Right lobe of liver (tissue), 6 donors: ENCODE measurements around the gene MRAP2. TPM values are rescaled to one million over a fixed set of nuclear protein-coding genes. Genes with fewer than 3 reads are reported as not detected.

ENCODE experiments used
- ATAC-seq, 4 donors: fragments of 200-7000 bp; cut with Tn5 transposase; one replicate each; pipeline ENCODE4 v1.9.1; 2020; ENCODE audit warnings: mild to moderate bottlenecking in 4 of 4, moderate library complexity in 4 of 4
- DNase-seq, 3 donors: peaks; one replicate each; pipeline ENCODE4 v3.0.0-alpha.2; 2020
- H3K27ac ChIP-seq, 3 donors: fragments of 200-600 bp; one replicate each; pipeline ENCODE4 v1.8.0; 2022
- H3K27me3 ChIP-seq, 2 donors: fragments of 200-600 bp; one replicate each; pipeline ENCODE4 v1.8.0; 2022
- H3K36me3 ChIP-seq, 4 donors: fragments of 200-600 bp; sonication (generic) in 1 of 4; one replicate each; pipeline versions ENCODE4 v1.5.1 to v1.8.0; 2017 to 2022; ENCODE audit warnings: control low read depth in 1 of 4
- H3K4me1 ChIP-seq, 4 donors: fragments of 200-600 bp; sonication (generic) in 1 of 4; one replicate each; pipeline versions ENCODE4 v1.5.1 to v1.8.0; 2017 to 2022; ENCODE audit warnings: control low read depth in 1 of 4
- H3K4me3 ChIP-seq, 3 donors: fragments of 200-600 bp; one replicate each; pipeline ENCODE4 v1.8.0; 2022
- H3K9me3 ChIP-seq, 4 donors: fragments of 200-600 bp; sonication (generic) in 1 of 4; one replicate each; pipeline versions ENCODE4 v1.5.1 to v1.8.0; 2017 to 2022; ENCODE audit warnings: control low read depth in 1 of 4
- CTCF ChIP-seq, 4 donors: fragments of 200-600 bp in 3 of 4; fragments of 450-650 bp in 1 of 4; IDR thresholded peaks; one replicate each; pipeline versions ENCODE4 v1.5.1 to v1.8.0; 2016 to 2022; ENCODE audit warnings: antibody characterized with exemption in 4 of 4, mild to moderate bottlenecking in 2 of 4
- POLR2A ChIP-seq: fragments of 450-650 bp; IDR thresholded peaks from one replicate; pipeline ENCODE4 v1.6.1; 2017; ENCODE audit warnings: antibody characterized with exemption, mild to moderate bottlenecking
- WGBS: methylation state at CpG from one replicate; pipeline ENCODE4 v1.1.6; 2018; ENCODE audit warnings: low coverage, low lambda C conversion rate; ENCODE audit not compliant: insufficient coverage; ENCODE audit errors: missing lambda C conversion rate; 5-methylcytosine and 5-hydroxymethylcytosine counted together
- intact Hi-C, 2 donors: fragments of 100-400 bp; cut with DNase I; formaldehyde crosslinking; loops; one replicate each; pipeline versions ENCODE4 v1.11.2 to v1.14.1; 2022
- total RNA-seq, 6 experiments: library from RNA; depleted of rRNA in 2 of 6; stranded (reverse); fragments of >200 nt in 2 of 6; fragmentation: NEBNext Ultra II Directional in 3 of 6; extraction: Animal tissue kit (Norgen Biotek cat#: 25700) in 3 of 6; gene quantifications; one replicate each; pipeline versions ENCODE4 v1.1.0 to v1.2.4, GENCODE V29; 2016 to 2023
- donor health status: DM: no; HTN: yes; CAD: no.
- donor health status: DM: no; HTN: no; CAD: no.
- donor health status: DM: no; HTN: no; CAD: no.
- donor health status: DM: no; HTN: yes; CAD: no.
- donor health status: DM: no; HTN: yes; CAD: no.

The MRAP2 gene
- total RNA-seq, 6 experiments from 2014 or later, result 0.12 to 0.35 (median 0.12) TPM; not detected in 3

- intact Hi-C loops, result no loop called here
- no peaks in the 10 kb centered on the region for H3K36me3 ChIP-seq
- ATAC-seq (no peak), DNase-seq (no peak)
- no peaks in the 10 kb centered on the region for H3K4me1 ChIP-seq
- no peak overlapping the region for H3K27ac ChIP-seq
- no peak overlapping the region for H3K4me3 ChIP-seq
- TF ChIP-seq CTCF (IDR thresholded peaks at IDR 0.05), result no peak
- no peak for TF ChIP-seq POLR2A
- H3K27me3 ChIP-seq, result no peaks in the 10 kb centered on the region
- no peaks in the 10 kb centered on the region for H3K9me3 ChIP-seq
- WGBS, result 0% methylated on average over 1 of the region's 1 CpG
Observed at GRCh38 chr6:84046755-84047154, 13.2 kb downstream of the MRAP2 start.

GRCh38 chr6:84048588-84048987 is 15.0 kb downstream of the MRAP2 start:
- DNase-seq, result no peak
- no peak overlapping the region for H3K4me3 ChIP-seq
- no peak overlapping the region for H3K27ac ChIP-seq
- no peaks in the 10 kb centered on the region for H3K4me1 ChIP-seq
- no peaks in the 10 kb centered on the region for H3K9me3 ChIP-seq
- H3K27me3 ChIP-seq, result no peaks in the 10 kb centered on the region
- ATAC-seq, result no peak
- TF ChIP-seq POLR2A (no peak), CTCF (IDR thresholded peaks at IDR 0.05) (no peak)
- 82% methylated on average over 4 of the region's 5 CpGs for WGBS
- H3K36me3 ChIP-seq, result no peaks in the 10 kb centered on the region
- intact Hi-C loops, result no loop called here

GRCh38 chr6:84050408-84050807 is 16.8 kb downstream of the MRAP2 start:
- TF ChIP-seq POLR2A, result no peak
- no peak for TF ChIP-seq CTCF (IDR thresholded peaks at IDR 0.05)
- Histone ChIP-seq H3K27me3 (no peaks in the 10 kb centered on the region), H3K36me3 (no peaks in the 10 kb centered on the region), H3K4me1 (no peaks in the 10 kb centered on the region), H3K27ac (no peak overlapping the region), H3K4me3 (no peak overlapping the region), H3K9me3 (no peaks in the 10 kb centered on the region)
- DNase-seq (no peak), ATAC-seq (no peak)
- intact Hi-C loops, result no loop called here
- 78% methylated on average over 5 of the region's 5 CpGs for WGBS

GRCh38 chr6:84052204-84052882 is 18.8 kb downstream of the MRAP2 start:
- intact Hi-C loops, result no loop called here
- DNase-seq (no peak), ATAC-seq (peak in 2 of 4 donors; percentile 51 to 52)
- no peak overlapping the region for H3K4me3 ChIP-seq
- WGBS, result 40% methylated on average over 4 of the region's 7 CpGs
- TF ChIP-seq POLR2A, result no peak
- TF ChIP-seq CTCF (IDR thresholded peaks at IDR 0.05), result no peak
- H3K27me3 ChIP-seq, result no peaks in the 10 kb centered on the region
- H3K27ac ChIP-seq, result no peak overlapping the region
- H3K9me3 ChIP-seq, result no peaks in the 10 kb centered on the region
- no peaks in the 10 kb centered on the region for H3K36me3 ChIP-seq
- no peaks in the 10 kb centered on the region for H3K4me1 ChIP-seq
